Renal pelvis (tissue), 4 donors: Measurements from ENCODE around the gene EHD4. TPM values are rescaled to one million over a fixed set of nuclear protein-coding genes. Genes with fewer than 3 reads are reported as not detected.

Source experiments
- DNase-seq: peaks from one replicate; pipeline ENCODE4 v3.0.0-alpha.2; 2013
- polyA plus RNA-seq, 3 donors: library from polyadenylated mRNA; unstranded; fragments of 120-200 nt; gene quantifications; one replicate each; pipeline ENCODE4 v1.2.1, GENCODE V29; 2013; ENCODE audit not compliant: insufficient read length in 3 of 3

Gene EHD4
- polyA plus RNA-seq, 3 donors = 16.8 to 18.7 (median 17.5) TPM

DNA sequence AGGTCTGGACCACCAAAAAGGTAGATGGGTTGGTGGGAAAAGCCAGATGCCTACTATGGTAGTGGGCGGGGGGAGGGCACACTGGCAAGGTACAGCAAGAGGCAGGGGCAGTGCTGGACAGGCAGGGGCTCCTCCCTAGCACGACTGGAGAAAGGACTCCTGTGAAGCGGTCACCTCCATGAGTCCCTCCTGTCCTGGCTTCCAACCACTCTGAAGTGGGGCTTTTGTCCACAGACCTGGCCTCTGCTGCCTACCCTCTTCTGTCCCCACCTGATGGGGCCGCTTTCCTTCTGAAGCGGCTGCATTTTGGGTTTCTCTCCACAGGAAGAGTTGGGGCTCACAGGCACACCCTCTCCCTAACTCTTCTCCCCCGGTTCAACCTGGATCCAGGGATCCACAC lies 75.8 kb downstream of the EHD4 start:
- no peak for DNase-seq

DNA sequence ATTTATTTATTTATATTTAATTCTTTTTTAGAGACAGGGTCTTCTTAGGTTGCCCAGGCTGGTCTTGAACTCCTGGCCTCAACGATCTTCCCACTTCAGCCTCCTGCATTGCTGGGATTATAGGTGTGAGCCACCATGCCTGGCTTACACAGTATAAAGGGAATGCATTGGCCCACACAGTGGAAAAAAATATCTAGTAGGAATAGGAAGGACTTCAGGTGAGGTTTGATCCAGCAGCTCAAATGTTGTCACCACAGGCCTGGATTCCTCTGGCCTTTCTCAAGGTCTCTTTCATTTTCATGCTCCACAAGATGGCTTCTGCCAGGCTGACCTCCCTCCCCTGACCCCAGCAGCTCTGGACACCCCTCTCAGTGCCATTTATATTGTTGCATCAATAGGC lies 76.4 kb downstream of the EHD4 start:
- no peak for DNase-seq

DNA sequence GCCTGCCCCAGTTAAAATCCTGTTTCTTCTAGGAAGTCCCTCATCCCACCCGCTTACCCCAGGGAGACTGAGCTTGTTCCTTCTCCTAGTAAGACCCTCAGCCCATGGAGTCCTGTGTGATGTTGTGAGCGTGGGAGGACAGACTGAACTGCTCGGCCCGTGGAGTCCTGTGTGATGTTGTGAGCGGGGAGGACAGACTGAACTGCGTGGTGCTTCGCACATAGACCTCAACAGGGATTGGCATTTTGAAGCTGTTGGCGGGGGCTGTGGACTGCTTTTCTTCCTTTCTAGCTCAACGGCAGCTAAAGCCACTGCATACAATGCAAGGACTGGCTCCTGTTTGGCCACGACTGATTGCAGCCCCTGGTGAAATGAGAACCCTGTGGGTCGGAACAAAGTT lies 76.9 kb downstream of the EHD4 start:
- DNase-seq = no peak

DNA sequence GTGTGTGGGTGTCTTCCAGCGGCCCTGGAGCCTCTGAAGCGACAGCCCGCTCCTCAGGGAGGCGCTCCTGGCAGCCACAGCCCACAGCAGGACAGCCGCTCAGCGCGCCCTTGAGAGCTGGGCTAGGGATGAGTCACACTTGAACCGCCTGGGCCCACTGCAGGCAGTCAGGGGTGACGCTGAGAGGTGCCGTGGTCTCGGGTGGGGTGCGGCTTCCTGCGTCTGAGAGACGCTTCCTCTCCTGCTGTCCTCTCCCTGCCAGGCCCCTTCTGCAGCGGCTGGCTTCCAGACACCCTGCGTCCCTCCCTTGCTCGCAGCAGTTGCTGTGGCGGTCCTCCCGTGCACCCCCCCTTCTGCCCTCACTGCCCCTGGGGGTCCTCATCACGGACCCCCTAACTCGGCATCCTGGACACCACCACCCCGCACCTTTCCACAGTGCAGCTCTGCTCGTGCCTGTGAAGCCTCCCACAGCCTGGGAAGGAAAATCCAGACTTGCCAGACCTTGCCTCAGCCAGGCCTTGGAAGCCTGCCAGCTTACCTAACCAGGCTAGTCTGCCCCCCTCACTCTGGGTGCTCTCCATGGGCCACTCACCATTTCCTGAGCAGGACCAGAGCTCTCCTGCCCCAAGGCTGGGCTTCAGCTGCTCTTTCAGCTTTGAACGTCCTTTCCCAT lies 77.4 kb downstream of the EHD4 start:
- DNase-seq = no peak

DNA sequence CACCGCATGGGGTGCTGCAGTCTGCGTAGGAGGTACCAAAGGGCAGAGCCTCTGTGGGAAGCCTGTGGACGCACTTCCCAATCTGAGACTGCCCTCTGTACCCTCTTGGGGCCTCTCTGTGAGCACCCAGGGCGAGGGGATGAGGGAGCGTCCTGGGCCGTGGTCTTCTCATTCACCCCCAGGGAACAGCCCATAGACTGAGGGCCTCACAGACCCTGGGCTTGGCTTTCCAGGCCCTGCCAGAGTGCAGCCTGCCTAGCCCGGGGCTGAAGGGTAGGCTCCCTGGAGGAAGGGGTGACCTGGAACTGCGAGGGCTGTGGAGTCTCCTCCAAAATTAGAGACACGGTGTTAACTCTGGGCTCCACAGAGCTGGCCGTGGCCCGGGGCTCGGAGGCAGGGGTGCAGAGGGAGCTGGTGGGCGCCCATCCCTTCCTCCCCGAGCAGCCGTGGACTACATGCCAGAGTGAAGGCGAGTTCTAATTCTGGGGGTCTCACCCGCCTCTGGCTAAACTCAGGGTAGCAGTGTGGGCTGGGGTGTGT lies 78.0 kb downstream of the EHD4 start:
- DNase-seq = no peak

DNA sequence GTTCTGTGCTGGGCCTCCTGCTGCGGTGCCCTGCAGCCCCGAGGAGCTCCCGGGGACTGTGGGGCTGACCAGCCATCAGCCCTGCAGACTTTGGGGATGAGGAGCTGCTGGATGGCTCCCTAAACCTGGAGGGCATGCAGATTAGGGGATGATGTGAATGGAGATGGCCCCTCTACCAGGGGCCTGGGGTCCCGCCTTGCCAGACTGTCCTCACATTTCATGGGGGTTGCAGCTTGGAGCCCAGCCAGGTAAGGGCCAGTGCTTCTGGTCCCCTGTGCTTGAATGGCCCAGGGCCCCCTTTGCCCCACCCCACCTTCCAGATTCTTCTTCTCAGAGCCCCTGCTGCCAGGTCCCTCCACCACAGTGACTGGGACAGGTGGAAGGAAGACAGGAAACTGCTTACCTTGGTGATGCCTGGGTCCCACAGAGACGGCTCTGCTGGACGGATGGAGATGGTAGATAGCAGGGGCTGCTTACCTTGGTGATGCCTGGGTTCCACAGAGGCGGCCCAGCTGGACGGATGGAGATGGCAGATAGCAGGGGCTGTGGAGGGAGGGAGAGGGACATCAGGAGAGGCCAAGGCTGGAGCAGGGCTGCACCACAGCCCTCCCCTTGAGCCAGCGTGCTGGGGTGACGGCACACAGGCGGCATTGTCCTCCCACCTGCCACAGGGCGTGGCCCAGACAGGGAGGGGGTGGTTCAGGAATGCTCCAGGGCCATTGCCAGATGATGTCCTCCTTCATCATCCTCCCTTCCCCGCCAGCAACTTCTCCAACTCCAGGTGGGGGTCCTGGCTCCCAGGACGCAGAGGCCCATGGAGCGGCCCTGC lies 78.7 kb downstream of the EHD4 start, which contains the start of gene SPTBN5:
SPTBN5 (minus strand) TSS at position 632 of the 829 bp plus-strand sequence; CDS start at position 76, 556 bp downstream.
- no peak for DNase-seq

DNA sequence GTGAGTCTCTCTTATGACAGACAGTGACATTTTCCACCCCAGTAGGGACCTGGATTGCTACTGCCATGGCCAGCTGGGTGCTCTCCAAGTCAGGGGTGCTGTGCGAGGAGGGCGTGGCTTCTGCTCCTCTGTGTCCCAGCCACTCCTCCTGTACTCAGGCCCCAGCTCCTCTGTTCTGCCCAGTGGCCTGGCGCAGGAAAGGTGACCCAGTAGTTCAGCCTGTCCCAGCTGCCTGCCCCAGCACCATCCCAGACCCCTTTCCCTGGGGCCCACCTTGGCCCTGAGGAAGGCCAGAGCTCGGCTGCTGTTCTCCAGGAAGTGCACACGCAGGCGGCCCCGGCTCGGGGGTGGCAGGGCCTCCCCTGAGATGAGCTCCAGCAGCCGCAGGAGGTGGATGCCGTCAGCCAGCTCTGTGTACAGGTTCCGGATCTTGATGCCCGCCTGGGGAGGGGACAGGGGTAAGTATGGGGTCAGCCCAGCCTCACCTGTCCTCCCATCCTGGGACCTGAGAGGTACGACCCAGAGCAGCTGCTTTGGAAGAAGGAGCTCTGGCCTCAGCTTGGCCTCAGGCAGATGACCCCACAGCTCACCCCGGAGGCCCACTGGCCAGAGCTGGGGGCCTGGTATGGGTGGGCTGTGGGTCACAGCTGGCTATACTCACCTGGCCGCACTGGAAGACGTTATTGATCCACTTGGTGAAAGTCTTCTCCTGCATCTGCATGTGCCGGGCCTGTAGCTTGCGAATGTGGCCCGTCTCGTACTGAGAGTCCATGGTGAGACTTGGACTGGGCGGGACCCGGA lies 79.5 kb downstream of the EHD4 start:
- DNase-seq = no peak

DNA sequence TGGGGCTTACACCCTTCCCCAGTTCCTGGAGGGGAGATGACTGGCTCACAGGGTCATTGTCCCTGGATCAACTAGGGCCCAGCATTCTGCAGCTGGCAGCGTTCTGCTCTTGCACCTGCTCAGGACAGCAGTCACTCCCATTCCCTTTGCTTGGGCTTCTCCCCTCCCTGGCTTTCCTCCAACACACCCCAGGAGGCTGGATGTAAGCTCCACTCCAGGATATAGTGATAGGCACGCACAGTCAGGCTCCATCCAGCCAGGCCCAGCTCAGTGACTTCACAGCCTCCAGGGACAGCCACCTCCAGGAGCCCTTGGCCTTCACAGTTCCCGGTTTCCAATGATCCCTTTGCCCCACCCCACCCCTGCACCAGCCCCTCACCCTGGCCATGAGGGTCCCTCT lies 80.4 kb downstream of the EHD4 start:
- DNase-seq = no peak

DNA sequence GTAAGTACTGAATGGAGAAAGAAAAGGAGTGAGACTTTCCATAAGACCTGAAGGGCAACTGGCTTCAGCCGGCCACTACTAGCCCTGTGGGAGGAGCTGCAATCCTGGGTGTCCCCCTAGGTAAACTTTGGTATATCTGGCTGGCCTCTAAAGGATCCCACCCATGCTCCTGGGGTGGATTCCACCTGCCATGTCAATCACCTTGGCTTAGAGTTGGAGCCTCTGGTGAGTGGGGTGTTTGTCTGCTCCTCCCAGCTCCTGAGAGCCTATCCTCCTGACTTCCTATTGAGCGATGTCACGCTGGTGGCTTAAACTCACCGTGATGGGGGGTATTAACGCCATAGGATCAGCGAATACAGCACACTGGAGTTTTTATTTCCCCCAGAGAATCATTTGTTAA lies 81.1 kb downstream of the EHD4 start:
- no peak for DNase-seq

DNA sequence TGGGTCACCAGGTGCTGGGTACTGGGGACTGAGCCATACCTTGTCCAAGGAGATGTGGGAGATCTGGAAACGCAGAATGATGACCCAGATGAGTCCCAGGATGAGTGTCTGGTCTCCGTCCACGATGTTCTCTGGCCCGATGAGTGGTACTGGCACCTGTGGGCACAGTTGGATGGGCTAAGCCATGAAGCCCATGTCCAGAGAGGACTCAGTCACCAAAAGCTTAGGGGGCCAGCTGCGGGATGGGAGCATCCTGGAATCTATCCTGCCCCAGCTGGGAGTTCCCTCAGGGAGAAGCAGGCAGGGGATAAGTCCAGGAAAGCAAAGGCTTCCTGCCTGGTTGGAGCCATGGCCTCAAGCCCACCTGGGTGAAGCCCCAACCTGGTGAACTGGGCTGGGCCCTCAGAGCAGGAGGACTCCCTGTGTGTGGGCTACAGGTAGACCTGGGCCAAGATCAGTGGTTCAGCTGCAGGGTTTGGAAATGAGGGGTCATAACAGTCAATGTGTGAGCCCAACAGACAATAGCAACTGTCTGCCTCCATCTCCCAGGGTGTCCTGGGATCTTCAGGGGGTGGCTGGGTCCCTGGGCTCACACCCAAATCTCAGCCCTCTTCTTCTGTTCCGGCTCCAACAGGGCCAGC lies 82.2 kb downstream of the EHD4 start:
- no peak for DNase-seq

DNA sequence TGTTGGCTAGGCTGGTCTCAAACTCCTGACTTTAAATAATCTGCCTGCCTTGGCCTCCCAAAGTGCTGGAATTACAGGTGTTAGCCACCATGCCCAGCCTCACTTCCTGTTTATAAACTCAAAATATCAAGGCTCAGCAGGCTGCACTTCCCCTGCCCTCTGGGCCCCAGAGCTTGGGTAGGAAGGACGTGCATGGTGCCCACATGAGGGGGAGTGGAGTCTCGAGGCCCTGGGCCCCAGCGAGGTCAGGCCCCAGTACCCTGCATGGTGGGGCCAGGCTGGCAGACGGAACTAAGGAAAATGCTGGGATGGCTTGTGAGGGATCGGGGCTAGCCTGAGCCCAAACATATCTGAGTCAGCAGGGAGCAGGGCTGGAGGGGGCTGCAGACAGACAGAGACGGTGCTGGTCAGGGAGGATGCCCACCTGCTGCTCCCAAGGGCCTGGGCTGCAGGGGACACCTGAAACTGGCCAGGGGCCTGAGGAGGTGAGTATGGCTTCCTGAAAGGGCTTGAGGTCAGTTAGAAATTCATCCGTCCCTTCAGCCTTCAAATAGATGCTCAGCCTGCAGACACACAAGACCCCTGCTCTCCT lies 83.6 kb downstream of the EHD4 start:
- DNase-seq = no peak

DNA sequence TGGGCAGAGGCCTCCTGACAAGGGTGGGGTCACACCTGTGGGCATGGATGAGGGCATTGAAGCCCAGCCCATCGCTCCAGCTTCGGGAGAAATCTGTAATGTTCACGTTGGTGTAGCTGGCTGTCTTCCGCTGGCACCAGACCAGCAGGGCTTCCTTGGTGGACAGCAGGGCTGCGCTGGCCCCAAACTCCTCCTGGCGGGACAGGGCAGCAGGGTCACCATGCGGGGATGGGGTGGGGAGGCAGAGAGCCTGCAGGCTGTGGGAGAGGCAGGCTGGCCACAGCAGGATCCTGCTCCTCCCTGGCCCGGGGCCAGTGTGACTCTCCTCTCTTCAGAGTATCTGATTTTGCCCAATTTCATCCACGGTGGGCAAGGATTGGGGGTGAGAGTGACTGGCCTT lies 84.5 kb downstream of the EHD4 start:
- no peak for DNase-seq

DNA sequence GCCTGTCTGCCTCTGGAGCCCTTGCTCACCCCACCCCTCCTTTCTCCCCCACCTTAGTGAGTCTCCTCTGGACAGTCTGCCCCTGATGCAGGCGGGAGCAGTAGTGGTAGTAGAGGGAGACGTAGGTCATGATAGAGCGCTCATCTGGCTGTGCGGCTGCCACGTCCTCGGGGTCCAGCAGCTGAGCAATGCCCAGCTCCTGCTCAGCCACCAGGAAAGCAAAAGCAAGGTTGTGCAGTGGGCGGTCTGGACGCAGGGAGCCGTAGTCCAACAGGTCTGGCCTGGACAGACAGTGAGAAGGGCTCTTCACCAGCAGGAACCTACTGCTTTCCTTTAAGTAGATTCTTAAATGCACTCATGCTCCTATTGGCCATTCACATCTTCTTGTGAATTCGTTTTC lies 85.2 kb downstream of the EHD4 start:
- DNase-seq = no peak

DNA sequence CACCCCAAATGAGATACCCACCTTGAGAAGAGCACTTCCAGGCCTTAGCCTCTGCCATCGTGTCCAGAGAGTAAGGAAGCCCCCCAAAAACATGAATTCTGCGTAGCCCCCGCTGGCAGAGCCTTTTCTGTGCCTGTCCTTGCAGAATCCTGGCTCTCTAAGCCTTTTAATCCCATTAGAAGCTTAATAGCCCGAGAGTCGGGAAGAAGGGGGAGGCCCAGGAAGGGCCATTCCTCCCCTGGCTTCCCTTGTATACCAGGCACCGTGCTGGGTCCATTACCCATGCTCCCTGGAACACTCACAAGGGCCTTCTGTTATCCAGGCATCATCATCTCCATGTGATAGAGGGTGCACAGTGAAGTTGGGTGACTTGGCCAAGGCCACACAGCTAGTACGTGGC lies 85.6 kb downstream of the EHD4 start:
- no peak for DNase-seq

DNA sequence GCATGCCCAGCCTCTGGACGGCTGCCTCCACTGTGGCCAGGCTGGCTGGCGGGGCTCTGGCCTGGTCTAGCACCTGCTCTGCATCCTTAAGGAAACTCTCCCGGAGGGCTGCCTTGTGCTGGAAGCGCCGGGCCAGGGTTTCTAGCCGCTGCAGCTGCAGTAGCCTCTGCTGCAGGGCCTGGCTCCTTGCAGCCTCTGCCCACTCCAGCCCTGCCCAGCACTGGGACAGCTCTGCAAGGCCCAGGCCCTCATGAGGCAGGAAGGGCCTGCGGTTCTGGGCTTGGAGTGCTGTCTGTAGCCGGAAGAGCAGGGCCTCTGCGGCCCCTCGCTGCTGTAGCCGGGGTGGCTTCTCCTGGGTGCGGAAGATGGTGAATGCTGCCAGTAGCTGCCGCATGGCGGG lies 86.5 kb downstream of the EHD4 start:
- DNase-seq = no peak

DNA sequence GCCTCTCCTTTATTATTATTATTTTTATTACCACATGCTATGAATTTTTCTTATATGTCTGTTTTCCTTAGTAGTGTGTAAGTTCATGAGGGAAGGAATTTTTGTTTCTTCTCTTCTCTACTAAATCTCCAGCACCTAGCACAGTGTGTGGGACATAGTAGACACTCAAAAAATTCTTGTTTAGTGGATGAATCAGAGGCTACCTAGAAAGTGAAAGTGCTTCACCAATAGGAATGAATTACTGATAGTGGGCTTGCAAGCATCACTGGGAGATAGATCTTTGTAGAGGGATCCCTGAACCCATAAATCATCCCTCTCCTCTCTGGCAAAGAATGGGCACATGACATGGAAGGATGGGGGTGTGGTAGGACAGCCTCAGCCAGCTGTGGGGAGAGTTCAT lies 87.0 kb downstream of the EHD4 start:
- no peak for DNase-seq

DNA sequence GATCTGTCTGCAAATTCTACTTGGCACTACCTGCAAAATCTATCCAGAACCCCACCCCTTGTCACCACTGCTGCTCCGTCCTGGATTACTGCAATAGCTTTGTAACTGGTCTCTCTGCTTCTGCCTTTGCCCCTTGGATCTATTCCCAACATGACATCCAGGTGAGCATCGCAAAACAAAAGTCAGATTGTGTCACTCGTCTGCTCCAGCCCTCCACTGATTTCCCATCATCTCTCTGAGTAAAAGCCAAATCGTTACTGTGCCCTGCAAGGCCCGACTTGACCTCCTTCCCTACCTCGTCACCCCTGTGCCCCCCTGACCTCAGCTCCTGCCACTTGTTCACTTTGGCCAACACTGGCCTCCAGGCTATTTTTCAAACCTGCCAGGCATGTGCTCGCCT lies 87.9 kb downstream of the EHD4 start:
- DNase-seq = no peak

DNA sequence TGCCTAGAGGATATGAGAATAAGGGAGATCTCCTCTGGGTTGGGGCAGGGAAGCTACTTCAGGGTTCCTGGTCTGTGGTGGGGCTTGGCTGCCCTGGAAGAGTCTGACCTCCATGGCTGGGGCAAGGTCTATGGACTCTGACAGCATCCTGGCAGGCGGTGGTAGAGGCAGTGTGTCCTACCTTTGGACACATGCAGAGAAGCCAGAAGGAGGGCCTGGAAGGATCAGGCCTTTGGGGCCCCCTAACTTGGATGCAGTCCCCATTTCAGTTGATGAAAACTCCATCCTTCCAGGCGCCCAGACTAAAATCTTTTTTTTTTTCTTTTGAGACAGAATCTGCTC lies 88.9 kb downstream of the EHD4 start:
- no peak for DNase-seq

DNA sequence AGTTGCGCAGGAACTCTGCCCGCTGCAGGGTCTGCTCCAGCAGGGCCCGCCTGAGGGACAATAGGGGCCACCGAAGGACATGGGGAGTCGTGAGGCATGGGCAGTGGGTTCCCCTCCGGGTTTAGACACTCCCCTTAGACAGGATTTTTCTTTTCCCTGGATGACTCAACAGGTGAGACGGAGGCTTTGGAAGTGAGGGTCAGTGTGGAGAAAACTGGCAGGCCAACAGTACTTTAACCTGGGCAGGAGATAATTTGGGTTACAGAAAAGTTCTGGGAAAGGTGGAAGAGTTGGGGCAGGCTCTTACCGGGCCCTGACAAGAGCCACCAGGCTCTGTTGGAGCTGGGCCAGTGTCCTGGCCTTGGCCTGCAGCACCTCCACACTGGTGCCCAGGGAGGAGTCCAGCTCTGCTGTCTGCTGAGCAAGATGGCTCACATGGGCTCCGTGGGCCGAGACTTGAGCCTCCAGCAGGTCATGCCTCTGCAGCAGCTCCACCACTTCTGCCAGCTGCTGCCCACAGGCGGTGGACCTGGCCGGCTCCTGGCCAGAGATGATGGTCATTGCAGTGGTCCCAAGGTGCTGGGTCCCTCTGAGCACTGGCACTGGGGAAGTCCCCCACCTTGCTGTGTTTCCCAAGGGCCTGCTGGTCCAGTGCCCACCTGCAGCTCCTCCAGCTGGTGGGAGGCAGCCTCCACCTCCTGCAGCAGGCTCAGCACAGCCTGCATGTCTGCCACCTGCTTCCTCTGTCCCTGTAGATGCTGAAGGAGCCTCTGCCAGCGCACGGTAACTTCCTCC lies 89.5 kb downstream of the EHD4 start:
- DNase-seq = no peak

DNA sequence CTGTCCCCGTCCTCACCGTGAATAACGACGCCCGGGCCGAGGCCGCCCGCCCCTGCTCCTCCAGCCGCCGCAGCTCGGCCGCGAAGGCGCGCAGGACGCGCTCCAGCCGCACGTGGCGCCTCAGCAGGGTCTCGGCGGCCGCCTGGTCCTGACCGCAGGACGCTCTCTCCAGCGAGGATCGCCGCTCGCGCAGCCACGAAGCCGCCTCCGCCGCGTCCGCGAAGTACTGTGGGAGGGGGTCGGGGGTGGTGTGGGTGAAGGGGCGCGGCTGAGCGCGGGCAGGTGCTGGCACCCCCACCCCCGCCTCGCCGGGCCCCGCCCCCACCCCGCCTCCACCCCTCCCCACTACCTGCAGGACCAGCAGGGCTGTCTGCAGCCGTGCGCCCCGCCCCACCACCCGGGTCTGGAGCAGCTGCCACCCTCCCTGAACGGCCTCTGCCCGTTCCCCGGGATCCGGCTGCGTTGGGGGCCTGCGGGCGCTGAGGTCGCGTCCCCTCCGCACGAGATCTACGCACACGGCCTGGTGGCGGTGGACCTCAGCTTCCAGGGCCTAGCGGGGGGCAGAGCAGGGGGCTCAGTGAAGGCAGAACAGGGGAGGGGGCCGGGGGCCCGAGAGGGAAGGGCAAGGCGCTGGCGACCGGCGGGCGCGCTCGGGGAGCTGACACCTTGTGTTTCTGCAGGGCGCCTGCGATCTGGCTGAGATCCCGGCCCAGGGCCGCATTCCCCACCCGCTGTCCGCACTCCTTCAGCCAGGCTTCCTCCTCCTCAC lies 90.3 kb downstream of the EHD4 start:
- DNase-seq = no peak
